Medulla oblongata (tissue), 1 donor: ENCODE data around the gene UHMK1.
"Not testable (repeated sequence)": the region's sequence is repeated elsewhere in the genome, so short reads cannot be mapped to it uniquely, and the experiment has no call there.

Source experiments
- DNase-seq: peaks from one replicate; pipeline ENCODE4 v3.0.0-alpha.2; 2015; ENCODE audit errors: extremely low spot score

Gene UHMK1

DNA sequence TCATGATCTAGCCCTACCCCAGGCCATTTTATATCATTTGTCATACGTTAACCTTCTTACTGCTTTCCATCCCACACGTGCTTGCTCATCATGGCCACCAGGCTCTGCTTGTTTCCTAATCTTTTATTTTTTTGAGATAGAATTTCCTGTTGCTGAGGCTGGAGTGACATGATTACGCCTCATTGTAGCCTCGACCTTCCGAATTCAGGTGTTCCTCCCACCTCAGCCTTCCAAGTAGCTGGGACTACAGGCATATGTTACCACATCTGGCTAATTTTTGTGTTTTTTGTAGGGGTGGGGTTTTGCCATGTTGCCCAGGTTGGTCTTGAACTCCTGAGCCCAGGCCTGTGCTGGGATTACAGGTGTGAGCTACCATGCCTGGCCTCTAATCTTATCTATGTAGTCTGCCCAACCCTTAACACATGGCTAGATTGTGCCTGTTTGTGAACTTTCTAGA lies 67.2 kb downstream of the UHMK1 start:
- no peak for DNase-seq

GRCh38 chr1:162565460-162565859 lies 67.8 kb downstream of the UHMK1 start:
- DNase-seq: no peak

GRCh38 chr1:162566870-162567269 lies 69.3 kb downstream of the UHMK1 start:
- DNase-seq: no peak

DNA sequence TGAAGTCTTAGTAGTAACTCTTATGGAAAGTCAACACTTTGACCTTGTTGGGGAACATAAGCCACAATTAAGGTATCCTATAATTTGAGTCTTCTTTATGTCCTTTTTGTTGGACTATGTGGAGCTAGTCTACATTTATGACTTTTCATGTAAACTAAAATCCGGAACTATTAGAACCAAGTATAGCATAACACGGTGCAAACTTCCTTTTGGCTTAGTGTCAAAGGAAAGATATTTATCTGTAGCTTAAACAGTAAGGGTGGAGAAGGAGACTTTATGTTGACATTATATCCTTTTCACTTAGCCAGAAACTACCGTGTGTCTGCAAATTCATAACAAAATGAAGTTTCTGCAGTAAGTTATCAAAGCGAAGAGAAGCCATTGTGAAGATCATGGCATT lies 71.2 kb downstream of the UHMK1 start:
- no peak for DNase-seq

- no peak for DNase-seq
Measured at GRCh38 chr1:162570718-162571117, 73.1 kb downstream of the UHMK1 start.

GRCh38 chr1:162571121-162571520 lies 73.5 kb downstream of the UHMK1 start:
- DNase-seq: not testable (repeated sequence)

GRCh38 chr1:162571696-162572095 lies 74.1 kb downstream of the UHMK1 start:
- no peak for DNase-seq

GRCh38 chr1:162573136-162573535 lies 75.5 kb downstream of the UHMK1 start:
- no peak for DNase-seq

DNA sequence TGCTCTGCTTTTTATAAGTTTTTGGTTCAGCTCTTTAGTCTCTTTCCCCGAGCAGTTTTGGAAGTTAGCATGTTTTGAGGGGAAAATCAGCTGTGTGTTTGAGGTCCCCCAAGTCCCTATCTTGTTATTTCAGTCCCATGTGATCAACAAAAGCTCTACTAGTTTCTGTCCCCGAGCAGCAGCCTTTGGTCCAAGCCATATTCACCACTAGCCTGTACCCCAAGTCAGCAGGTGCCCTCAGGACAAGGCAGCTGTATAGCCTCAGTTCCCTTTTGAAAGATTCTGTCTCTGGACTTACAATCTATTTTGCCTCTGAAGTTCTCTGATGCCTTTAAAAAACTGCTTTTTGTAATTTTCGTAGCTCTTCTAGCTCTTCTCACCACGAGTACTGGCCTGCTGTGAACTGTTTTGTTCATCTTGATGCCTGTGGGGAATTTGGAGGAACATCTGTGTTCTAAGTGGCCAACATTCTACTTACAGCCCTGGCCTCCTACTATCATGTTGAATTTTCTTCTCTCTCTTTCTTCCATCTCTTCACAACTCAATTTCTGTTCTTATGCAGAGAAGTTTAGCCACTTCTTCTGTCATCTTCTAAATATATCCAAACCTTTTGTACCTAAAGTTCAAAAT lies 80.6 kb downstream of the UHMK1 start:
- DNase-seq: no peak

DNA sequence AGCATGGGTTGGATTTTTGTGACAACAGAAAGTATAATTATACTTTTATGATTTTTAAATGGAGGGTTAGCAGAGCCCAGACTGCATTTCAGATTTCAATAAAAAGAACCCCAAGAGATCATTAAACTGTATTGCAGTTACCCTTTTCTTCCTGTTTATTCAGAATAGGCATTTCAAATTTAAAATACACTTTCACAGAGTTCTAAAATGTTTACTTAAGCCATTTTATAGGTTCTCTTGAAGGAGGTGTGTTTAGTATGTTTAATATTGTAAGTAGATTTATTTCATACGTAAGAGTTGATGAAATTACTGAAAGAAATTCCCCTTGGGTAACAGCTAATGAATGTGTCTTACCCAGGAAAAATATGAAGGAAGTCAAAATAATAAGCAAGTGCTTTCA lies 81.3 kb downstream of the UHMK1 start:
- no peak for DNase-seq
